Small intestine (tissue), 7 donors: ENCODE measurements around the gene APEX1. TPM values are rescaled to one million over a fixed set of nuclear protein-coding genes. Genes with fewer than 3 reads are reported as not detected.

ENCODE experiments used
- DNase-seq, 2 donors: peaks; one replicate each; pipeline versions ENCODE4 v3.0.0 to v3.0.0-alpha.2; 2013
- FAIRE-seq: peaks from 2 replicates; lab custom pipeline; 2012; peaks lifted over from hg19 to GRCh38; lab: Jason Lieb, UNC
- H3K27ac ChIP-seq, 3 donors: one replicate each; pipeline ENCODE4 v1.5.1; 2013; ENCODE audit warnings: low read length in 2 of 3, mild to moderate bottlenecking in 2 of 3, control low read depth in 1 of 3, inconsistent platforms in 1 of 3, low read depth in 1 of 3, moderate library complexity in 1 of 3
- H3K27me3 ChIP-seq, 3 donors: one replicate each; pipeline ENCODE4 v1.6.1; 2013; ENCODE audit warnings: low read length in 3 of 3, inconsistent platforms in 1 of 3; ENCODE audit not compliant: control insufficient read depth in 3 of 3, insufficient read depth in 3 of 3
- H3K36me3 ChIP-seq, 3 donors: one replicate each; pipeline ENCODE4 v1.6.1; 2013; ENCODE audit warnings: low read length in 3 of 3, inconsistent platforms in 1 of 3, low read depth in 1 of 3, mild to moderate bottlenecking in 1 of 3, moderate library complexity in 1 of 3; ENCODE audit not compliant: control insufficient read depth in 3 of 3, insufficient read depth in 2 of 3
- H3K4me1 ChIP-seq, 3 donors: one replicate each; pipeline ENCODE4 v1.6.1; 2013; ENCODE audit warnings: low read length in 2 of 3, inconsistent platforms in 1 of 3, low read depth in 1 of 3, mild to moderate bottlenecking in 1 of 3, moderate library complexity in 1 of 3; ENCODE audit not compliant: control insufficient read depth in 3 of 3, insufficient read depth in 2 of 3
- H3K4me3 ChIP-seq, 3 donors: one replicate each; pipeline ENCODE4 v1.5.1; 2013; ENCODE audit warnings: low read length in 3 of 3, control low read depth in 1 of 3, inconsistent platforms in 1 of 3, low read depth in 1 of 3, mild to moderate bottlenecking in 1 of 3, moderate library complexity in 1 of 3
- H3K9me3 ChIP-seq, 2 donors: one replicate each; pipeline ENCODE4 v1.6.1; 2013; ENCODE audit warnings: low read depth in 1 of 2, low read length in 1 of 2; ENCODE audit not compliant: control insufficient read depth in 2 of 2, insufficient read depth in 1 of 2
- WGBS, 3 donors: extraction: QIAGEN DNeasy Blood & Tissue Kit; methylation state at CpG; one replicate each; pipeline ENCODE4 v1.1.7; 2013; 5-methylcytosine and 5-hydroxymethylcytosine counted together
- polyA plus RNA-seq, 4 donors: library from polyadenylated mRNA; stranded (reverse) in 3 of 4; unstranded in 1 of 4; fragments of 200-250 nt in 3 of 4; fragments of 120-200 nt in 1 of 4; gene quantifications; one replicate each; pipeline versions ENCODE4 v1.2.1 to v1.2.3, GENCODE V29; 2013
- donor health status: healthy with polysubstance abuse.
- donor health status: control.
- donor health status: control.
- donor health status: Bipolar disorder and iron deficiency.
- donor health status: healthy.

APEX1 gene
- polyA plus RNA-seq, 4 donors: 122 to 216 (median 191) TPM

DNA sequence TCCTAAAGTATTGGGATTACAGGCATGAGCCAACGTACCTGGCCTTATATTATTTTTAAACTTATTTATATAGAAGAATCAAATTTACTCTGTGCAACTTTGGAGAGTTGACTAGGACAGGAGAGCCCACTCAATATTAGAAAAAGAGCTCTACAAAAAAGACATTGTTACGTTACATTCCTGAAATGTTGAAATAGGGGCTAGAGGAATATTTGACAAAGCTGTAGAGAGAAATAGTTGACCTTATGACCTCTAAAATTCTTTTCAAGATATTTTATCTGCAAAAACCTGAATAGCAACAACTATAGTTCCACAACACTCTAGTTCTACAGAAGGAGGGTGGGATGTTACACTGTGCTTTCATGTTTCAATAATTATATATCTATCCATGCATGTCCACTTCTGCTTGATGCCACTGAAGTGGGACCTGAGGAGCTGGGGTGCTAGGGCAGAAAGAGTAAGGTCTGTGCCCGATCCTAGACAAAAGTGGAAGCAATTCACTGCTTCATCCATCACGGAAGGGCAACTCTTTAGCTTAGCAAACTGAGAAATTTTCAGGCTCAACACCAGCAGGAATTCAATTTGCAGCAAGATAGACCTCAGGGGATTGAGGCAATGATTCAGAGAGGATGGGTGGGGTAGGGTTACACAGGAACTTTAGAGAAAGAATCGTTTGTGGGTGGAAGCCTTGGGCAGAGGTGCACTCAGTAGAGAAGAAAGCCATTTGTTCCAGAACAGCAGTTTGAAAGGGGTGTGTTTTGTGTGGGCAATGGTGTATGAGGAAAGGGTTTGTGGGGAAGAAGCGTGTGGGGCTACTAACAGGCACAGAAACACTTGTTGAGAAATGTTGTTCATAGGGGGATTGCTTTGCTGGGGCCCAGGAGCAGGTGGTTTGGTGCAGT, 34.3 kb downstream of the APEX1 start:
- no peak overlapping the region for H3K27ac ChIP-seq
- 54 to 66% (median 54%) methylated on average over 6 of the region's 6 CpGs for WGBS, 3 donors
- FAIRE-seq: no peak

DNA sequence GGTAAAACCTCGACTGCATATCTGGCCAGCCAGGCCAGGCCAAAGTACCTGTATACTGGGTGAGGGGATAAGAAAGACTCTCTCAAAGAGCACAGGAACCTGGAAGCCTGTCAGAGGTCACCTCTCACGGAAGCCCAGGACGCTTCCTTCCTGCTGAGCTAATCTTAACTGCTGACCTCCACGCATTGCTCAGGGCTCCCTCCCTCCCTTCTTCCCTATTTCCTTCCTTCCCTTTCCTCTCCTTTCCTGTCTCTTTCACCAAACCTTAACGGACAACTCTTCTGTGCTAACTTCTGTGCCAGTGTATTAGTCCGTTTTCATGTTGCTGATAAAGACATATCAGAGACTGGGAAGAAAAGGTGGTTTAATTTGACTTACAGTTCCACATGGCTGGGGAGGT, 35.5 kb downstream of the APEX1 start:
- Histone ChIP-seq H3K4me1 (peaks cover 0 to 3% (median 0%) of the 10 kb centered on the region in 3 donors), H3K36me3 (no peaks in the 10 kb centered on the region), H3K27me3 (no peaks in the 10 kb centered on the region), H3K4me3 (no peak overlapping the region), H3K9me3 (no peaks in the 10 kb centered on the region), H3K27ac (no peak overlapping the region)
- DNase-seq: no peak
- no peak for FAIRE-seq
- 46 to 54% (median 47%) methylated on average over 6 of the region's 6 CpGs for WGBS, 3 donors

More for the DNA sequence above, 34.3 kb downstream of the APEX1 start:
- no peaks in the 10 kb centered on the region for H3K36me3 ChIP-seq
- peaks cover 0 to 4% (median 0%) of the 10 kb centered on the region in 3 donors for H3K4me1 ChIP-seq
- DNase-seq: no peak
- H3K4me3 ChIP-seq: no peak overlapping the region
- H3K9me3 ChIP-seq: no peaks in the 10 kb centered on the region
- no peaks in the 10 kb centered on the region for H3K27me3 ChIP-seq

DNA sequence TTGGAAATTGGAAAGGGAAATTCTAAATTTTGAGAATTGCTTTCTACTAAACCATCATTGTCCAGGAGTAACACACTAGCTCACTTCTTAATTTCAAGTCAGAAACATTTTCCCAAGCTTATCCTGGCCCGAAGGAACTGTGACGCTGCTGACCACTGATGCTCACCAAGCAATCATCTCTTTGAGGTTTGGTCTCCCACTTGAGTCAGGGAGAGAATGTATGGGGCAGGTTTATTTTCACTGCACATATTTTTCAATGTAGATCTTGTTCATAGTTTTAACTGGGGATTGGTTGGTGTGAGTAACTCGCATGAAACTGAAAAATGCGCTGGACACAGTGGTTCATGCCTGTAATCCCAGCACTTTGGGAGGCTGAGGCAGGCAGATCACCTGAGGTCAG, 37.5 kb downstream of the APEX1 start:
- Histone ChIP-seq H3K36me3 (no peaks in the 10 kb centered on the region), H3K27me3 (no peaks in the 10 kb centered on the region), H3K27ac (peak overlapping the region in 1 of 3 donors; percentile 40), H3K4me3 (no peak overlapping the region), H3K4me1 (no peaks in the 10 kb centered on the region), H3K9me3 (no peaks in the 10 kb centered on the region)
- WGBS, 3 donors: 95 to 98% (median 96%) methylated on average over 4 of the region's 4 CpGs
- DNase-seq (no peak), FAIRE-seq (no peak)

DNA sequence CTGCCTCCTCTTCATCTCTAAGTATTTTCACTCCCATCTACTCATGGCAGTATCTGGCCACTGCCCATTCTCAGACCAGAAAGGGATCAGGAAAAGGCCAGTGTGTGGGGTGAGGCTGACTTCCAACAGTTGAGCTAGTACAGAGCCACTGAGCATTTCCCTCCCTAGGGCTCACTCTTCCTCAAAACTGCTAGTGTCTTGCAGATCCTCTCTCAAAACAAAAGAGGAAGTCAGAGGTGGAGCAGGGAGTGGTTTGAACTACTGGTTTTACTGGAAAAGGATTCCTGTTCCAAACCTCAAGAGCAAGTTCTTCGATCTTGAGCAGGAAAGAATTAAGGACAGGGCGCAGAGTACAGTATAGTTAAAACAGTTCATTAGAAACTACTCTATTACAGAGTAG, 38.6 kb downstream of the APEX1 start:
- H3K9me3 ChIP-seq: no peaks in the 10 kb centered on the region
- H3K27me3 ChIP-seq: no peaks in the 10 kb centered on the region
- WGBS, 3 donors: 56 to 73% (median 57%) methylated on average over 2 of the region's 2 CpGs
- no peaks in the 10 kb centered on the region for H3K4me1 ChIP-seq
- H3K27ac ChIP-seq: no peak overlapping the region
- no peak for FAIRE-seq
- no peak overlapping the region for H3K4me3 ChIP-seq
- DNase-seq: no peak
- H3K36me3 ChIP-seq: no peaks in the 10 kb centered on the region

DNA sequence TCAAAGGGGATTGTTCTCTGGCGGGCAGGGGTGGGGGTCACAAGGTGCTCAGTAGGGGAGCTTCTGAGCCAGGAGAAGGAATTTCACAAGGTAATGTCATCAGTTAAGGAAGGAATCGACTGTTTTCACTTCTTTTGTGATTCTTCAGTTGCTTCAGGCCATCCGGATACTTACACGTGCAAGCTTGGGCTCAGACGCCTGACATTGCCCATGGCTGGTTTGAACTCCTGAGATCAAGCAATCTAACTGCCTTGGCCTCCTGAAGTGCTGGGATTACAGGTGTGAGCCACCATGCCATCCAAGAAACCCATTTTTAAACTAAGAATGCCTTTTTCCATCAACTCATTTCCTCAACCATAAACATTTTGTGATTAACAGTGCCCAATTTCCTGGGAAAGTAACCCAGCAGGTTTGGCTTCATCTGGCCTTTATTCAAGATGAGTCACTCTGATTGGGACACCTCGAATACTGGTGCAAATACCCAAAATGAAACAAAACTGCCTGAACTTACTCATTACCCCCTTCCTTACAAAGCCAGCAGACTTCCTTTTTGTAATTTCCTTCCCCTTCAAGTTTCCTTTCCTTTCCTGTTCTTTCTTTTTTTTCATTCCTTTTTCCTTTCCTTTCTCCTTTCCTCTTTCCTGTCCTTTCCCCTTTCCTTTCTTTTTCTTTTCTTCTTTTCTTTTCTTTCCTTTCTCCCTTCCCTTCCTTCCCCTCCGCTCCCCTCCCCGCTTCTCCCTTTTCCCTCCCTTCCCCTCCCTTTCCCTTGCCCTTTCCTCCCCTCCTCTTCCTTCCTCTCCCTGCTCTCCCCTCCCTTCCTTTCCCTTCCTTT, 40.1 kb downstream of the APEX1 start:
- 79 to 82% (median 80%) methylated on average over 8 of the region's 8 CpGs for WGBS, 3 donors
- no peak overlapping the region for H3K27ac ChIP-seq
- no peak for FAIRE-seq

DNA sequence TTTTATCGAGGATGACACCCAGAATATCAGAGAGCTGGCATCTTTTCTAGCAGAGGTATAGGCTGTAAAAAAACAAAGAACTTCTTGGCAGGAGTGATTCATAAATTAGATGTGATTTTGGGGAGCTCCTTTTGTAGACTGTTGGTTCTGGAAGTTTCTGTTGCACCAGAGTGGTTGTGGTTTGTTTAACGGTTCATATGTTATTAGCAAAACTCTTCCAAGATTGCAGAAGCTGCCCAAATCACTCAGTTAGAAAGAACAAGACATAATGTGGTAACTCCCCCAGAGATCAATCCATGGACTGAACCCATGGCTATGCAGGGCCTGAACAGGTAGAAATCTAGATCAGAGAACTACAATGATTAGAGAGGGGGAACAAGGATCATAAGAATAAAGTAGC, 43.6 kb downstream of the APEX1 start:
- WGBS, 3 donors: 79 to 82% (median 79%) methylated on average over 2 of the region's 2 CpGs
- FAIRE-seq: no peak

More for the DNA sequence above, 40.1 kb downstream of the APEX1 start:
- Histone ChIP-seq H3K9me3 (no peaks in the 10 kb centered on the region), H3K4me1 (no peaks in the 10 kb centered on the region), H3K4me3 (no peak overlapping the region), H3K27me3 (no peaks in the 10 kb centered on the region), H3K36me3 (no peaks in the 10 kb centered on the region)
- DNase-seq: no peak

DNA sequence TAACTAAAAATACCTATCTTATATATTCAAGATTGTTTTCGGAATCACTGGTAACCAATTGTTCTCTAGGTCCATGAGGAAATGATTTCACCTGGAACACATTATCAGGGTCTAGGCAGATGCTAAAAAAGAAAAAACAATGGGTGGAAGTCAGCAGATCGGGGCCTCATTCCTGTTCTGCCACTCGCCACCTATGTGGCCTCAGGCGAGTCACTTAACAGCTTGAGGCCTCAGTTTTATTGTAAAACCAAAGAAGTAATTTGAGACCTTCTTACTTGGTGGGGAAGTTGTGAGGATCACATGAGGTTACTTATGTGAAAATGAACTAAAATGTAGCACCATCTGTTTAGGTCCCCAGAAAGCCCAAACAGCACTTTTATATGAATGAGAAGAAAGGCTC, 44.1 kb downstream of the APEX1 start:
- Histone ChIP-seq H3K4me1 (no peaks in the 10 kb centered on the region), H3K36me3 (no peaks in the 10 kb centered on the region), H3K9me3 (no peaks in the 10 kb centered on the region), H3K27ac (no peak overlapping the region), H3K27me3 (no peaks in the 10 kb centered on the region), H3K4me3 (no peak overlapping the region)
- FAIRE-seq (no peak), DNase-seq (no peak)
- 68 to 95% (median 90%) methylated on average over 4 of the region's 4 CpGs for WGBS, 3 donors

More for the DNA sequence above, 43.6 kb downstream of the APEX1 start:
- DNase-seq: no peak
- Histone ChIP-seq H3K4me1 (no peaks in the 10 kb centered on the region), H3K4me3 (no peak overlapping the region), H3K9me3 (no peaks in the 10 kb centered on the region), H3K27ac (no peak overlapping the region), H3K27me3 (no peaks in the 10 kb centered on the region), H3K36me3 (no peaks in the 10 kb centered on the region)

DNA sequence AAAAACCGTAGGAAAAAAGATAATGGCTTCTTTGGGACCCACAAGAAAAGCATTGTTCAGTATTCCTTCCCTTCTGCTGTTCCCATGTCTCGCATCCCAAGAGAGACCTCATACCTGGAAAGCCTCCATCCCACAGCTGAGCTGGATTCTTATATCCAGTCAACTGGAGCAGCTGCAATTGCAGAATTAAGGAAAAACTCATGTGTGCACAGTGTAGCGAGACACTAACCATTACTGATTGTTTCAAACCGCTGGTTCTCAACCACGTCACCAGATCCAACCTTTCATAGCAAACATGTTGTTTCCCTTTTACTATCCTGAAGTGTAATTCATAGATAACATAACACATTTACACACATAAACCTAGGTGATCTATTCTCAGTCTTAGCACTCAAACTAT, 44.9 kb downstream of the APEX1 start:
- no peaks in the 10 kb centered on the region for H3K9me3 ChIP-seq
- no peaks in the 10 kb centered on the region for H3K36me3 ChIP-seq
- H3K4me3 ChIP-seq: no peak overlapping the region
- WGBS, 3 donors: 91% methylated on average over 5 of the region's 5 CpGs
- DNase-seq (no peak), FAIRE-seq (no peak)
- H3K27ac ChIP-seq: no peak overlapping the region
- no peaks in the 10 kb centered on the region for H3K4me1 ChIP-seq
- H3K27me3 ChIP-seq: no peaks in the 10 kb centered on the region
